Ascending aorta (tissue), 2 donors: ENCODE results near the gene PARVB. TPM values are rescaled to one million over a fixed set of nuclear protein-coding genes. Genes with fewer than 3 reads are reported as not detected.

Experiments used
- DNase-seq, 2 donors: peaks; one replicate each; pipeline ENCODE4 v3.0.0-alpha.2; 2019; ENCODE audit warnings: low spot score in 2 of 2
- H3K27ac ChIP-seq, 2 donors: fragments of 200-600 bp; sonication (generic); one replicate each; pipeline ENCODE4 v1.5.1; 2016 to 2017; ENCODE audit warnings: mild to moderate bottlenecking in 1 of 2
- H3K27me3 ChIP-seq: fragments of 200-600 bp; sonication (generic); one replicate; pipeline ENCODE4 v1.5.1; 2017
- H3K36me3 ChIP-seq, 2 donors: fragments of 200-600 bp; sonication (generic); one replicate each; pipeline ENCODE4 v1.5.1; 2016
- H3K4me1 ChIP-seq, 2 donors: fragments of 200-600 bp; sonication (generic); one replicate each; pipeline ENCODE4 v1.5.1; 2016 to 2017; ENCODE audit warnings: mild to moderate bottlenecking in 1 of 2
- H3K4me3 ChIP-seq, 2 donors: fragments of 200-600 bp; sonication (generic); one replicate each; pipeline ENCODE4 v1.5.1; 2016 to 2017; ENCODE audit warnings: mild to moderate bottlenecking in 1 of 2
- H3K9me3 ChIP-seq, 2 donors: fragments of 200-600 bp; sonication (generic); one replicate each; pipeline ENCODE4 v1.5.1; 2016
- CTCF ChIP-seq, 3 experiments: fragments of 200-600 bp in 2 of 3; fragments of 450-650 bp in 1 of 3; sonication (generic) in 2 of 3; IDR thresholded peaks; one replicate each; pipeline ENCODE4 v1.5.1; 2016 to 2019; ENCODE audit warnings: antibody characterized with exemption in 3 of 3, mild to moderate bottlenecking in 1 of 3, moderate library complexity in 1 of 3
- intact Hi-C: fragments of 100-400 bp; cut with DNase I; formaldehyde crosslinking; loops from one replicate; pipeline ENCODE4 v1.15.1; 2023
- total RNA-seq: library from RNA; depleted of rRNA; stranded (reverse); fragments of >200 nt; gene quantifications from one replicate; pipeline ENCODE4 v1.1.0, GENCODE V29; 2016

The PARVB gene
- total RNA-seq, 1 donor from 2014 or later = 33.8 TPM

DNA sequence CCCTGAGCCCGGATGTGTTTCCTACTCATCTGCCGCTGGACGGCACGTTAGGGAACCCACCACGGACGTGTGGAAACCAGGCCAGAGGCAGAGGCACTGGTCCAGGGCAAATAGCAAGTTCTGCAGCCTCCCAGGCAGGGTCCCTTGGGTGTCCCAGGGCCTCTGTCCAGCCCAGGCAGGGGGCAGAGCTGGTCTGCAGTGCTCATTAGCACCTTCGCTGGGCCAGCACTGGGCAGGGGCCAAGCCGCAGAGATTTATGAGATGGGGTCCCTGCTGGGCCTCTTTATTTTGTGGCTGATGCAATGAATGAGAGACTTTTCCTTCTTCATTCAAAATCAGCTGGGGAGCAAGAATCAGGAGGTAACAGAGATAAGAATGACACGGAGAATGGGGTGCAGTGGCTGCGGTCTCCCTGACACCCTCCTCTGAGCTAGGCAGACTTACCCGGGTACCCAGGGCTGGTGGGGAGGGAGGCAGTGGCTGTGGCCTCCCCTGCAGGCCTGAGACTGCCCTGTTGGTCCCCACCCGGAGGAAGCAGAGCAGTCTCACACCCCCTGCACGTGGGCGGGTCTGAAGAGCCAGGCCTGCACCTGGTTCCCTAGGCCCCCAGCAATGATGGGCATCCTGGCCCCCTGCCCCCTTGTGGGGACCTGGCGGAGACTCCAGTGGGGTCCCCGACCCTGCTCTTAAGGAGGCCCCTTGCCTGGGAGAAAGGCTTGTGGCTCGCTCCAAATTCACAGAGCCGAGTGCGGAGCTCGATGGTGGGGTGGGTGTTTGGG is 142.6 kb downstream of the PARVB start:
- intact Hi-C loops = no loop called here
- Histone ChIP-seq H3K36me3 (no peaks in the 10 kb centered on the region), H3K9me3 (no peaks in the 10 kb centered on the region), H3K4me3 (no peak overlapping the region), H3K27me3 (no peaks in the 10 kb centered on the region), H3K4me1 (no peaks in the 10 kb centered on the region), H3K27ac (no peak overlapping the region)
- TF ChIP-seq CTCF (IDR thresholded peaks at IDR 0.05) = no peak
- no peak for DNase-seq

DNA sequence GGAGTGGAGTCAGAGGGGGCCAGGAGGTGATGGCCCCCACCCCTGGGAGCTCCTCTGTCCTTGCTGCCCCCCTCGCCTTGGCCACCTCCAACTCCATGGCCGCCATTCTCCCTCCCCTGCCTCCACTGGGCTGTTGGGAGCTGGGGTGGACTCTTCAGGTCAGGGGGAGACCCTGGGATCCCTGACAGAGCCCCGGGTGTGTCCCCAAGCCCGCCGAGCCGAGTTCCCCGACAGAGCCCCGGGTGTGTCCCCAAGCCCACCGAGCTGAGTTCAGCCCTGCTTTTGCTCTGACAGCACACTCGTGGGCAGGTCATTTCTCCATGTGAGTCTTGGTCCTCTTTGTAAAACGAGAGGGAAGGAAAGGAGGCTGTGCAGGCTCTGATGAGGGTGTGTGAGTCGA is 143.4 kb downstream of the PARVB start:
- H3K36me3 ChIP-seq = no peaks in the 10 kb centered on the region
- no peak for TF ChIP-seq CTCF (IDR thresholded peaks at IDR 0.05)
- no peak for DNase-seq

GRCh38 chr22:44168206-44168605 is 144.1 kb downstream of the PARVB start:
- intact Hi-C loops = no loop called here
- no peak overlapping the region for H3K27ac ChIP-seq
- no peaks in the 10 kb centered on the region for H3K27me3 ChIP-seq
- H3K9me3 ChIP-seq = no peaks in the 10 kb centered on the region
- DNase-seq = no peak
- no peaks in the 10 kb centered on the region for H3K4me1 ChIP-seq
- H3K36me3 ChIP-seq = no peaks in the 10 kb centered on the region
- no peak overlapping the region for H3K4me3 ChIP-seq
- no peak for TF ChIP-seq CTCF (IDR thresholded peaks at IDR 0.05)

More for the DNA sequence above, 143.4 kb downstream of the PARVB start:
- Histone ChIP-seq H3K9me3 (no peaks in the 10 kb centered on the region), H3K4me3 (no peak overlapping the region), H3K27me3 (no peaks in the 10 kb centered on the region), H3K4me1 (no peaks in the 10 kb centered on the region), H3K27ac (no peak overlapping the region)
- intact Hi-C loops = no loop called here

DNA sequence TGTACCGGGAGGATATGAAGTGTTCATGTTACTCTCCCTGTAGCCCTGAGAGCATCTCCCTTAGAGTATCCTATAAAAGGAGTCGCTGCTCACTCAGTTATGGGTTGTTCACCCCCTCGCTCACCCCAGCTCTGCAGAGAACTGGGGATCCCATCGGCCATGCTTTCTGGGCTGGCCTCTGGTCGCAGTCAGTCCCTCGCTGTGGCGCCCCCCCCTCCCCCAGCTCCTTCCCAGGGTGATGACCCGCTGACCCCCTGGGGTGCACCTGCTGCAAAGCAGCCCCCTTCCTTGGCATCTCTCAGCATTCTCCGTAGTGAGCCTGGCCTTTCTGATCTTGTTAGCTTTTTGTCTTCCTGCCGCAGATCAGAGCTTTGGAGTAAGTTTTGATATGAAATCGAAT is 146.4 kb downstream of the PARVB start:
- intact Hi-C loops = no loop called here
- no peak for TF ChIP-seq CTCF (IDR thresholded peaks at IDR 0.05)
- Histone ChIP-seq H3K4me3 (no peak overlapping the region), H3K27me3 (no peaks in the 10 kb centered on the region), H3K36me3 (no peaks in the 10 kb centered on the region), H3K27ac (no peak overlapping the region), H3K9me3 (no peaks in the 10 kb centered on the region), H3K4me1 (no peaks in the 10 kb centered on the region)
- no peak for DNase-seq

DNA sequence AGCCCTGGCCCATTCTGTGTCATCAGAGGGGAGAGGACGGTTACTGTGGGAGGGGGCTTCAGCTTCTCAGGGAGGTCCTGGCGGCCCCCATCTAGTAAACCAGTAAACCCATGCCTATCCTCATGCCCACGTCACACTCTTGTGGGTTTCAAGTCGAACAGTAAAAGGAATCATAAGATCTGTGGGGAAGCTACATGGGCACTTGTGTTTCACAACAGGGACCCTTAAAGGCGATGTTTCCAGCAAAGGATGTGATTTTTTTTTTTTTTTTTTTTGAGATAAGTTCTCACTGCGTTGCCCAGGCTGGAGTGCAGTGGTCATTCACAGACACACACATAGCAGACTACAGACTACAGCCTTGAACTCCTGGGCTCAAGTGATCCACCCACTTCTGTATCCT is 147.5 kb downstream of the PARVB start:
- DNase-seq = no peak
- H3K4me1 ChIP-seq = no peaks in the 10 kb centered on the region
- H3K27ac ChIP-seq = peak overlapping the region in 1 of 2 donors; percentile 36
- no peaks in the 10 kb centered on the region for H3K27me3 ChIP-seq
- H3K36me3 ChIP-seq = no peaks in the 10 kb centered on the region
- intact Hi-C loops = no loop called here
- no peak for TF ChIP-seq CTCF (IDR thresholded peaks at IDR 0.05)
- no peak overlapping the region for H3K4me3 ChIP-seq
- H3K9me3 ChIP-seq = no peaks in the 10 kb centered on the region
